DOHH2 (cell line): ENCODE measurements around the gene TMEM183A.

Source experiments
- EZH2phosphoT487 ChIP-seq: fragments of 200-600 bp; sonication (generic); IDR thresholded peaks from 2 replicates; pipeline ENCODE4 v1.6.1; 2017; ENCODE audit warnings: borderline replicate concordance, mild to moderate bottlenecking, antibody characterized with exemption, low read length, moderate library complexity, mixed read lengths
- TF ChIP-seq, protein P1 (sequence below): fragments of 200-600 bp; sonication (generic); IDR thresholded peaks from one replicate; pipeline ENCODE4 v1.5.1; 2014; ENCODE audit warnings: antibody characterized with exemption, mild to moderate bottlenecking, low read depth, low read length; ENCODE audit not compliant: poor library complexity, severe bottlenecking

DNA sequence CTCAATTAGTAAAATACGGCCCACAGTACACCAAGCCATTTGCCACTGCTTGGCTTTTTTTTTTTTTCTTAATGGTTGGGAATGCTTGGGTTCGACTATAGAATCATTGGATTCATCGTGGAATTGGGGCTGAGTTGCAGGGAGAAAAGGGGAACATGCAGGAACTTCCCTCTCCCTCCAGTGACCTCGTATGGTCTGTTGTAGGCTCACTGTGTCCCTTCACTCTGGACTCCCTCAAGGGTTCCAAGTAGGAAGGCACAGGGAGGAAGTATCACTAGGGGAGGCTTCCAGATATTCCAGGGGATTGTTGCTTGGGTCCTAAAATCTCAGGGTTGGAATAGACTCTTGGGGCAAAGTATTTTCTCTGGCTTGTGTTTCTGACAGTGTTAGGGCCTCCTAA is 43.7 kb downstream of the TMEM183A start:
- TF ChIP-seq, protein P1, sequence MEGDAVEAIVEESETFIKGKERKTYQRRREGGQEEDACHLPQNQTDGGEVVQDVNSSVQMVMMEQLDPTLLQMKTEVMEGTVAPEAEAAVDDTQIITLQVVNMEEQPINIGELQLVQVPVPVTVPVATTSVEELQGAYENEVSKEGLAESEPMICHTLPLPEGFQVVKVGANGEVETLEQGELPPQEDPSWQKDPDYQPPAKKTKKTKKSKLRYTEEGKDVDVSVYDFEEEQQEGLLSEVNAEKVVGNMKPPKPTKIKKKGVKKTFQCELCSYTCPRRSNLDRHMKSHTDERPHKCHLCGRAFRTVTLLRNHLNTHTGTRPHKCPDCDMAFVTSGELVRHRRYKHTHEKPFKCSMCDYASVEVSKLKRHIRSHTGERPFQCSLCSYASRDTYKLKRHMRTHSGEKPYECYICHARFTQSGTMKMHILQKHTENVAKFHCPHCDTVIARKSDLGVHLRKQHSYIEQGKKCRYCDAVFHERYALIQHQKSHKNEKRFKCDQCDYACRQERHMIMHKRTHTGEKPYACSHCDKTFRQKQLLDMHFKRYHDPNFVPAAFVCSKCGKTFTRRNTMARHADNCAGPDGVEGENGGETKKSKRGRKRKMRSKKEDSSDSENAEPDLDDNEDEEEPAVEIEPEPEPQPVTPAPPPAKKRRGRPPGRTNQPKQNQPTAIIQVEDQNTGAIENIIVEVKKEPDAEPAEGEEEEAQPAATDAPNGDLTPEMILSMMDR: no peak
- no peak for TF ChIP-seq EZH2phosphoT487
